GM23338 (cell line): Measurements from ENCODE around the gene TMPRSS9. TPM values are rescaled to one million over a fixed set of nuclear protein-coding genes. Genes with fewer than 3 reads are reported as not detected.

ENCODE experiments used
- ATAC-seq: fragments of 200-7000 bp; cut with Tn5 transposase; 3 replicates; pipeline ENCODE4 v1.9.1; 2020
- DNase-seq: peaks from one replicate; pipeline ENCODE4 v3.0.0-alpha.2; 2015; ENCODE audit warnings: low spot score
- H2AFZ ChIP-seq: fragments of 200-600 bp; sonication (generic); 2 replicates; pipeline ENCODE4 v1.8.0; 2016; ENCODE audit warnings: antibody characterized with exemption, mild to moderate bottlenecking, moderate library complexity
- H3F3A ChIP-seq: fragments of 200-600 bp; sonication (generic); replicated peaks from 2 replicates; pipeline ENCODE4 v1.8.0; 2017; ENCODE audit warnings: antibody characterized with exemption, mixed run types, low read depth
- H3K27ac ChIP-seq: fragments of 200-600 bp; sonication (generic); 2 replicates; pipeline ENCODE4 v1.6.1; 2016; ENCODE audit warnings: low read depth
- H3K27me3 ChIP-seq: fragments of 200-600 bp; sonication (generic); 2 replicates; pipeline ENCODE4 v1.8.0; 2016; ENCODE audit warnings: mild to moderate bottlenecking, mixed run types, moderate library complexity; ENCODE audit not compliant: insufficient read depth
- H3K36me3 ChIP-seq: fragments of 200-600 bp; sonication (generic); 2 replicates; pipeline ENCODE4 v1.8.0; 2016; ENCODE audit warnings: mild to moderate bottlenecking; ENCODE audit not compliant: insufficient read depth
- H3K4me1 ChIP-seq: fragments of 200-600 bp; sonication (generic); 2 replicates; pipeline ENCODE4 v1.8.0; 2016; ENCODE audit warnings: mild to moderate bottlenecking, moderate library complexity; ENCODE audit not compliant: insufficient read depth
- H3K4me2 ChIP-seq: fragments of 200-600 bp; sonication (generic); 2 replicates; pipeline ENCODE4 v1.7.1; 2017; ENCODE audit warnings: mixed run types
- H3K4me3 ChIP-seq: fragments of 200-600 bp; sonication (generic); 2 replicates; pipeline ENCODE4 v1.6.1; 2016; ENCODE audit warnings: mixed run types
- H3K79me2 ChIP-seq: fragments of 200-600 bp; sonication (generic); replicated peaks from 2 replicates; pipeline ENCODE4 v1.8.0; 2017; ENCODE audit warnings: mild to moderate bottlenecking; ENCODE audit not compliant: insufficient read depth
- H3K9me2 ChIP-seq: fragments of 200-600 bp; sonication (generic); 2 replicates; pipeline ENCODE4 v1.8.0; 2017; ENCODE audit not compliant: insufficient read depth
- H4K20me1 ChIP-seq: fragments of 200-600 bp; sonication (generic); replicated peaks from 2 replicates; pipeline ENCODE4 v1.8.0; 2017; ENCODE audit warnings: mild to moderate bottlenecking; ENCODE audit not compliant: insufficient read depth
- H3K27ac Mint-ChIP-seq: 2 replicates; pipeline ENCODE4 v1.8.0; 2020; ENCODE audit warnings: inconsistent platforms, mild to moderate bottlenecking, moderate library complexity, mixed read lengths
- H3K27me3 Mint-ChIP-seq: 3 replicates; pipeline ENCODE4 v1.8.0; 2022; ENCODE audit warnings: low read depth, mild to moderate bottlenecking, moderate library complexity, mixed read lengths, inconsistent platforms; ENCODE audit not compliant: insufficient read depth, poor library complexity
- H3K36me3 Mint-ChIP-seq: 3 replicates; pipeline ENCODE4 v1.8.0; 2021; ENCODE audit warnings: low read depth, mild to moderate bottlenecking, inconsistent platforms, moderate library complexity, mixed read lengths
- H3K4me1 Mint-ChIP-seq: 3 replicates; pipeline ENCODE4 v1.8.0; 2020; ENCODE audit warnings: mild to moderate bottlenecking, inconsistent platforms, mixed read lengths
- H3K4me3 Mint-ChIP-seq: 3 replicates; pipeline ENCODE4 v1.8.0; 2021; ENCODE audit warnings: moderate library complexity, mild to moderate bottlenecking, inconsistent platforms, mixed read lengths
- H3K9me3 Mint-ChIP-seq: 3 replicates; pipeline ENCODE4 v1.8.0; 2020; ENCODE audit warnings: moderate library complexity, mild to moderate bottlenecking, inconsistent platforms, mixed read lengths
- CREB1 ChIP-seq: fragments of 250-450 bp; sonication (Bioruptor Pico); IDR thresholded peaks from 2 replicates; pipeline ENCODE4 v1.5.0; 2020; ENCODE audit warnings: low read depth, mild to moderate bottlenecking, moderate library complexity
- EZH2 ChIP-seq: fragments of 200-600 bp; sonication (generic); IDR thresholded peaks from one replicate; pipeline ENCODE4 v1.8.0; 2017; ENCODE audit warnings: antibody characterized with exemption, mild to moderate bottlenecking, low read depth; ENCODE audit not compliant: unreplicated experiment
- EZH2phosphoT487 ChIP-seq: fragments of 200-600 bp; sonication (generic); IDR thresholded peaks from one replicate; pipeline ENCODE4 v1.8.1; 2018; ENCODE audit warnings: antibody characterized with exemption; ENCODE audit not compliant: unreplicated experiment
- JUNB ChIP-seq: IDR thresholded peaks from one replicate; pipeline ENCODE4 v1.6.1; 2016; ENCODE audit warnings: antibody characterized with exemption; ENCODE audit not compliant: unreplicated experiment
- NANOG ChIP-seq: IDR thresholded peaks from 2 replicates; pipeline ENCODE4 v1.6.1; 2016; ENCODE audit warnings: antibody characterized with exemption, borderline replicate concordance
- POLR2AphosphoS5 ChIP-seq: IDR thresholded peaks from 2 replicates; pipeline ENCODE4 v1.6.1; 2016; ENCODE audit warnings: antibody characterized with exemption, low read depth
- STAT1 ChIP-seq: IDR thresholded peaks from one replicate; pipeline ENCODE4 v1.6.1; 2016; ENCODE audit warnings: antibody characterized with exemption; ENCODE audit not compliant: unreplicated experiment
- ZNF114 ChIP-seq: fragments of 250-450 bp; sonication (Bioruptor Pico); IDR thresholded peaks from 2 replicates; pipeline ENCODE4 v1.5.0; 2020; ENCODE audit warnings: mild to moderate bottlenecking, moderate library complexity
- ZNF331 ChIP-seq: fragments of 250-450 bp; sonication (Bioruptor Pico); IDR thresholded peaks from 2 replicates; pipeline ENCODE4 v1.5.0; 2020; ENCODE audit warnings: low read depth, mild to moderate bottlenecking, moderate library complexity
- polyA plus RNA-seq: library from polyadenylated mRNA; unstranded; fragments of >200 nt; fragmentation: Nextera tagmentation; extraction: Ambion mirVana; gene quantifications from 2 replicates; pipeline ENCODE4 v1.2.1, GENCODE V29; 2016
- total RNA-seq: library from RNA; depleted of rRNA; stranded (reverse); fragments of >200 nt; shearing (Covaris generic); gene quantifications from 2 replicates; pipeline ENCODE4 v1.2.3, GENCODE V29; 2014
- TF ChIP-seq, protein P1 (sequence below): fragments of 250-450 bp; sonication (Bioruptor Pico); IDR thresholded peaks from 2 replicates; pipeline ENCODE4 v1.5.0; 2020; ENCODE audit warnings: mild to moderate bottlenecking, moderate library complexity
- TF ChIP-seq, protein P2 (sequence below): IDR thresholded peaks from 2 replicates; pipeline ENCODE4 v1.6.1; 2016; ENCODE audit warnings: antibody characterized with exemption
- TF ChIP-seq, protein P3 (sequence below), 2 experiments: fragments of 200-600 bp in 1 of 2; sonication (generic) in 1 of 2; conservative IDR thresholded peaks; 2 replicates each; pipeline versions ENCODE4 v1.5.1 to v1.6.1; 2016 to 2017; ENCODE audit warnings: antibody characterized with exemption in 2 of 2, low read depth in 2 of 2, mild to moderate bottlenecking in 2 of 2, moderate library complexity in 1 of 2
- TF ChIP-seq, protein P4 (sequence below): IDR thresholded peaks from one replicate; pipeline ENCODE4 v1.6.1; 2018; ENCODE audit warnings: antibody characterized with exemption; ENCODE audit not compliant: unreplicated experiment

TMPRSS9 gene
- total and polyA plus RNA-seq, 2 experiments from 2014 or later: 0.05 to 0.28 TPM

DNA sequence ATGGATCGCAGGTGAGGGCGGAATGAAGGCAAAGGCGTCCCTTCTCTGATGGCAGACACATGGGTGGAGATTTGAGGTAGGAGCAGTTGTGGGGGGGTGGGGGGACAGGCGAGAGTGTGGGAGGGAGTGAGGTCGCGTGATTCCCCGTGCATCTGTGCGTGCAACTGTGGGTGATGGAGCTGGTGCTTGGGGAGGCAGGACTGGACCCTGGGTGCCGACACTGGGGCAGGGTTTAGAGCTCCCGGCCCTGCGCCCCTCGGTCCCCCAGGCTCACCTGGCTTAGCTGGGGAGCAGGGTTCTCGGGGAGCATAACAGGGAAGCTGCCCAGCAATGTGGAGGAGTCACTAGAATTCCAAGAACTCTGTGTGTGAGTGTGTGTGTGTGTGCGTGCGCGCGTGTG is 3.4 kb downstream of the TMPRSS9 start:
- no peak overlapping the region for H3K27ac ChIP-seq
- Mint-ChIP-seq H3K36me3 (no peaks in the 10 kb centered on the region), H3K27ac (no peak overlapping the region), H3K4me1 (peaks cover 5% of the 10 kb centered on the region), H3K27me3 (peaks cover 12% of the 10 kb centered on the region), H3K4me3 (no peak overlapping the region), H3K9me3 (no peaks in the 10 kb centered on the region)
- TF ChIP-seq, protein P1, sequence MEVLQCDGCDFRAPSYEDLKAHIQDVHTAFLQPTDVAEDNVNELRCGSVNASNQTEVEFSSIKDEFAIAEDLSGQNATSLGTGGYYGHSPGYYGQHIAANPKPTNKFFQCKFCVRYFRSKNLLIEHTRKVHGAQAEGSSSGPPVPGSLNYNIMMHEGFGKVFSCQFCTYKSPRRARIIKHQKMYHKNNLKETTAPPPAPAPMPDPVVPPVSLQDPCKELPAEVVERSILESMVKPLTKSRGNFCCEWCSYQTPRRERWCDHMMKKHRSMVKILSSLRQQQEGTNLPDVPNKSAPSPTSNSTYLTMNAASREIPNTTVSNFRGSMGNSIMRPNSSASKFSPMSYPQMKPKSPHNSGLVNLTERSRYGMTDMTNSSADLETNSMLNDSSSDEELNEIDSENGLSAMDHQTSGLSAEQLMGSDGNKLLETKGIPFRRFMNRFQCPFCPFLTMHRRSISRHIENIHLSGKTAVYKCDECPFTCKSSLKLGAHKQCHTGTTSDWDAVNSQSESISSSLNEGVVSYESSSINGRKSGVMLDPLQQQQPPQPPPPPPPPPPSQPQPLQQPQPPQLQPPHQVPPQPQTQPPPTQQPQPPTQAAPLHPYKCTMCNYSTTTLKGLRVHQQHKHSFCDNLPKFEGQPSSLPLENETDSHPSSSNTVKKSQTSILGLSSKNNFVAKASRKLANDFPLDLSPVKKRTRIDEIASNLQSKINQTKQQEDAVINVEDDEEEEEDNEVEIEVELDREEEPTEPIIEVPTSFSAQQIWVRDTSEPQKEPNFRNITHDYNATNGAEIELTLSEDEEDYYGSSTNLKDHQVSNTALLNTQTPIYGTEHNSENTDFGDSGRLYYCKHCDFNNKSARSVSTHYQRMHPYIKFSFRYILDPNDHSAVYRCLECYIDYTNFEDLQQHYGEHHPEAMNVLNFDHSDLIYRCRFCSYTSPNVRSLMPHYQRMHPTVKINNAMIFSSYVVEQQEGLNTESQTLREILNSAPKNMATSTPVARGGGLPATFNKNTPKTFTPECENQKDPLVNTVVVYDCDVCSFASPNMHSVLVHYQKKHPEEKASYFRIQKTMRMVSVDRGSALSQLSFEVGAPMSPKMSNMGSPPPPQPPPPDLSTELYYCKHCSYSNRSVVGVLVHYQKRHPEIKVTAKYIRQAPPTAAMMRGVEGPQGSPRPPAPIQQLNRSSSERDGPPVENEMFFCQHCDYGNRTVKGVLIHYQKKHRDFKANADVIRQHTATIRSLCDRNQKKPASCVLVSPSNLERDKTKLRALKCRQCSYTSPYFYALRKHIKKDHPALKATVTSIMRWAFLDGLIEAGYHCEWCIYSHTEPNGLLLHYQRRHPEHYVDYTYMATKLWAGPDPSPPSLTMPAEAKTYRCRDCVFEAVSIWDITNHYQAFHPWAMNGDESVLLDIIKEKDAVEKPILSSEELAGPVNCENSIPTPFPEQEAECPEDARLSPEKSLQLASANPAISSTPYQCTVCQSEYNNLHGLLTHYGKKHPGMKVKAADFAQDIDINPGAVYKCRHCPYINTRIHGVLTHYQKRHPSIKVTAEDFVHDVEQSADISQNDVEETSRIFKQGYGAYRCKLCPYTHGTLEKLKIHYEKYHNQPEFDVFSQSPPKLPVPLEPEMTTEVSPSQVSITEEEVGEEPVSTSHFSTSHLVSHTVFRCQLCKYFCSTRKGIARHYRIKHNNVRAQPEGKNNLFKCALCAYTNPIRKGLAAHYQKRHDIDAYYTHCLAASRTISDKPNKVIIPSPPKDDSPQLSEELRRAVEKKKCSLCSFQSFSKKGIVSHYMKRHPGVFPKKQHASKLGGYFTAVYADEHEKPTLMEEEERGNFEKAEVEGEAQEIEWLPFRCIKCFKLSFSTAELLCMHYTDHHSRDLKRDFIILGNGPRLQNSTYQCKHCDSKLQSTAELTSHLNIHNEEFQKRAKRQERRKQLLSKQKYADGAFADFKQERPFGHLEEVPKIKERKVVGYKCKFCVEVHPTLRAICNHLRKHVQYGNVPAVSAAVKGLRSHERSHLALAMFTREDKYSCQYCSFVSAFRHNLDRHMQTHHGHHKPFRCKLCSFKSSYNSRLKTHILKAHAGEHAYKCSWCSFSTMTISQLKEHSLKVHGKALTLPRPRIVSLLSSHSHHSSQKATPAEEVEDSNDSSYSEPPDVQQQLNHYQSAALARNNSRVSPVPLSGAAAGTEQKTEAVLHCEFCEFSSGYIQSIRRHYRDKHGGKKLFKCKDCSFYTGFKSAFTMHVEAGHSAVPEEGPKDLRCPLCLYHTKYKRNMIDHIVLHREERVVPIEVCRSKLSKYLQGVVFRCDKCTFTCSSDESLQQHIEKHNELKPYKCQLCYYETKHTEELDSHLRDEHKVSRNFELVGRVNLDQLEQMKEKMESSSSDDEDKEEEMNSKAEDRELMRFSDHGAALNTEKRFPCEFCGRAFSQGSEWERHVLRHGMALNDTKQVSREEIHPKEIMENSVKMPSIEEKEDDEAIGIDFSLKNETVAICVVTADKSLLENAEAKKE (CRISPR knock-in tag): no peak
- TF ChIP-seq EZH2phosphoT487: no peak
- no peak for TF ChIP-seq ZNF114 (CRISPR knock-in tag)
- no peak for TF ChIP-seq POLR2AphosphoS5
- TF ChIP-seq, protein P2, sequence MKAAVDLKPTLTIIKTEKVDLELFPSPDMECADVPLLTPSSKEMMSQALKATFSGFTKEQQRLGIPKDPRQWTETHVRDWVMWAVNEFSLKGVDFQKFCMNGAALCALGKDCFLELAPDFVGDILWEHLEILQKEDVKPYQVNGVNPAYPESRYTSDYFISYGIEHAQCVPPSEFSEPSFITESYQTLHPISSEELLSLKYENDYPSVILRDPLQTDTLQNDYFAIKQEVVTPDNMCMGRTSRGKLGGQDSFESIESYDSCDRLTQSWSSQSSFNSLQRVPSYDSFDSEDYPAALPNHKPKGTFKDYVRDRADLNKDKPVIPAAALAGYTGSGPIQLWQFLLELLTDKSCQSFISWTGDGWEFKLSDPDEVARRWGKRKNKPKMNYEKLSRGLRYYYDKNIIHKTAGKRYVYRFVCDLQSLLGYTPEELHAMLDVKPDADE: no peak
- TF ChIP-seq NANOG: no peak
- no peak for TF ChIP-seq STAT1
- no peak for TF ChIP-seq CREB1
- no peak for TF ChIP-seq EZH2
- TF ChIP-seq ZNF331 (CRISPR knock-in tag): no peak
- TF ChIP-seq, protein P3, sequence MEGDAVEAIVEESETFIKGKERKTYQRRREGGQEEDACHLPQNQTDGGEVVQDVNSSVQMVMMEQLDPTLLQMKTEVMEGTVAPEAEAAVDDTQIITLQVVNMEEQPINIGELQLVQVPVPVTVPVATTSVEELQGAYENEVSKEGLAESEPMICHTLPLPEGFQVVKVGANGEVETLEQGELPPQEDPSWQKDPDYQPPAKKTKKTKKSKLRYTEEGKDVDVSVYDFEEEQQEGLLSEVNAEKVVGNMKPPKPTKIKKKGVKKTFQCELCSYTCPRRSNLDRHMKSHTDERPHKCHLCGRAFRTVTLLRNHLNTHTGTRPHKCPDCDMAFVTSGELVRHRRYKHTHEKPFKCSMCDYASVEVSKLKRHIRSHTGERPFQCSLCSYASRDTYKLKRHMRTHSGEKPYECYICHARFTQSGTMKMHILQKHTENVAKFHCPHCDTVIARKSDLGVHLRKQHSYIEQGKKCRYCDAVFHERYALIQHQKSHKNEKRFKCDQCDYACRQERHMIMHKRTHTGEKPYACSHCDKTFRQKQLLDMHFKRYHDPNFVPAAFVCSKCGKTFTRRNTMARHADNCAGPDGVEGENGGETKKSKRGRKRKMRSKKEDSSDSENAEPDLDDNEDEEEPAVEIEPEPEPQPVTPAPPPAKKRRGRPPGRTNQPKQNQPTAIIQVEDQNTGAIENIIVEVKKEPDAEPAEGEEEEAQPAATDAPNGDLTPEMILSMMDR (conservative IDR thresholded peaks at IDR 0.05; ENCODE audit: low read depth in 2 of 2): no peak
- no peak for TF ChIP-seq JUNB
- TF ChIP-seq, protein P4, sequence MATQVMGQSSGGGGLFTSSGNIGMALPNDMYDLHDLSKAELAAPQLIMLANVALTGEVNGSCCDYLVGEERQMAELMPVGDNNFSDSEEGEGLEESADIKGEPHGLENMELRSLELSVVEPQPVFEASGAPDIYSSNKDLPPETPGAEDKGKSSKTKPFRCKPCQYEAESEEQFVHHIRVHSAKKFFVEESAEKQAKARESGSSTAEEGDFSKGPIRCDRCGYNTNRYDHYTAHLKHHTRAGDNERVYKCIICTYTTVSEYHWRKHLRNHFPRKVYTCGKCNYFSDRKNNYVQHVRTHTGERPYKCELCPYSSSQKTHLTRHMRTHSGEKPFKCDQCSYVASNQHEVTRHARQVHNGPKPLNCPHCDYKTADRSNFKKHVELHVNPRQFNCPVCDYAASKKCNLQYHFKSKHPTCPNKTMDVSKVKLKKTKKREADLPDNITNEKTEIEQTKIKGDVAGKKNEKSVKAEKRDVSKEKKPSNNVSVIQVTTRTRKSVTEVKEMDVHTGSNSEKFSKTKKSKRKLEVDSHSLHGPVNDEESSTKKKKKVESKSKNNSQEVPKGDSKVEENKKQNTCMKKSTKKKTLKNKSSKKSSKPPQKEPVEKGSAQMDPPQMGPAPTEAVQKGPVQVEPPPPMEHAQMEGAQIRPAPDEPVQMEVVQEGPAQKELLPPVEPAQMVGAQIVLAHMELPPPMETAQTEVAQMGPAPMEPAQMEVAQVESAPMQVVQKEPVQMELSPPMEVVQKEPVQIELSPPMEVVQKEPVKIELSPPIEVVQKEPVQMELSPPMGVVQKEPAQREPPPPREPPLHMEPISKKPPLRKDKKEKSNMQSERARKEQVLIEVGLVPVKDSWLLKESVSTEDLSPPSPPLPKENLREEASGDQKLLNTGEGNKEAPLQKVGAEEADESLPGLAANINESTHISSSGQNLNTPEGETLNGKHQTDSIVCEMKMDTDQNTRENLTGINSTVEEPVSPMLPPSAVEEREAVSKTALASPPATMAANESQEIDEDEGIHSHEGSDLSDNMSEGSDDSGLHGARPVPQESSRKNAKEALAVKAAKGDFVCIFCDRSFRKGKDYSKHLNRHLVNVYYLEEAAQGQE: no peak
- H3K79me2 ChIP-seq: no peaks in the 10 kb centered on the region
- no peak for ATAC-seq
- no peaks in the 10 kb centered on the region for H4K20me1 ChIP-seq
- no peak for DNase-seq
- H3K9me2 ChIP-seq: no peaks in the 10 kb centered on the region
- H3K4me3 ChIP-seq: no peak overlapping the region
- H3F3A ChIP-seq: peaks cover 4% of the 10 kb centered on the region; the same call in 1 of the 2 replicates
- no peaks in the 10 kb centered on the region for H3K36me3 ChIP-seq
- H3K27me3 ChIP-seq: no peaks in the 10 kb centered on the region
- H3K4me1 ChIP-seq: no peaks in the 10 kb centered on the region; the same call in 1 of the 2 replicates
- H3K4me2 ChIP-seq: no peak overlapping the region
- peak overlapping the region; percentile 47; the same call in 1 of the 2 replicates for H2AFZ ChIP-seq
